Tibial nerve (tissue), 4 donors: Measurements from ENCODE around the gene LTBP2. TPM values are rescaled to one million over a fixed set of nuclear protein-coding genes. Genes with fewer than 3 reads are reported as not detected.
"Not testable (repeated sequence)": the region's sequence is repeated elsewhere in the genome, so short reads cannot be mapped to it uniquely, and the experiment has no call there.

Experiments used
- DNase-seq, 2 donors: peaks; one replicate each; pipeline ENCODE4 v3.0.0-alpha.2; 2019; ENCODE audit warnings: low spot score in 2 of 2
- H3K27ac ChIP-seq, 4 donors: fragments of 200-600 bp; sonication (generic) in 3 of 4; one replicate each; pipeline ENCODE4 v1.5.1; 2017 to 2019; ENCODE audit warnings: mild to moderate bottlenecking in 1 of 4
- H3K27me3 ChIP-seq, 2 donors: fragments of 200-600 bp; sonication (generic) in 1 of 2; one replicate each; pipeline versions ENCODE4 v1.5.1 to v1.6.0; 2017 to 2019
- H3K36me3 ChIP-seq, 3 donors: fragments of 200-600 bp; sonication (generic); one replicate each; pipeline ENCODE4 v1.5.1; 2018 to 2019
- H3K4me1 ChIP-seq, 4 donors: fragments of 200-600 bp; sonication (generic) in 3 of 4; one replicate each; pipeline ENCODE4 v1.5.1; 2017 to 2019
- H3K4me3 ChIP-seq, 4 donors: fragments of 200-600 bp; sonication (generic) in 3 of 4; one replicate each; pipeline ENCODE4 v1.5.1; 2017 to 2019; ENCODE audit warnings: mild to moderate bottlenecking in 1 of 4, moderate library complexity in 1 of 4
- H3K9me3 ChIP-seq, 4 donors: fragments of 200-600 bp; sonication (generic) in 3 of 4; one replicate each; pipeline ENCODE4 v1.5.1; 2017 to 2019
- EP300 ChIP-seq, 2 donors: sonication (generic); formaldehyde crosslinking; IDR thresholded peaks; one replicate each; pipeline ENCODE4 v1.6.1; 2017; ENCODE audit warnings: antibody characterized with exemption in 2 of 2, mild to moderate bottlenecking in 1 of 2
- POLR2A ChIP-seq, 2 donors: fragments of 450-650 bp; IDR thresholded peaks; one replicate each; pipeline ENCODE4 v1.6.1; 2017; ENCODE audit warnings: antibody characterized with exemption in 2 of 2, mild to moderate bottlenecking in 2 of 2, moderate library complexity in 2 of 2
- WGBS, 2 donors: methylation state at CpG; one replicate each; pipeline ENCODE4 v1.1.5; 2018; 5-methylcytosine and 5-hydroxymethylcytosine counted together
- total RNA-seq, 4 donors: library from RNA; depleted of rRNA; stranded (reverse); fragments of >200 nt; gene quantifications; one replicate each; pipeline ENCODE4 v1.1.0, GENCODE V29; 2016
- TF ChIP-seq, protein P1 (sequence below), 5 experiments: fragments of 200-600 bp in 3 of 5; fragments of 450-650 bp in 2 of 5; sonication (generic) in 3 of 5; IDR thresholded peaks; one replicate each; pipeline ENCODE4 v1.5.1; 2016 to 2019; ENCODE audit warnings: antibody characterized with exemption in 5 of 5, mild to moderate bottlenecking in 3 of 5, moderate library complexity in 2 of 5

Gene LTBP2
- total RNA-seq, 4 donors from 2014 or later, result 67.1 to 276 (median 134) TPM

DNA sequence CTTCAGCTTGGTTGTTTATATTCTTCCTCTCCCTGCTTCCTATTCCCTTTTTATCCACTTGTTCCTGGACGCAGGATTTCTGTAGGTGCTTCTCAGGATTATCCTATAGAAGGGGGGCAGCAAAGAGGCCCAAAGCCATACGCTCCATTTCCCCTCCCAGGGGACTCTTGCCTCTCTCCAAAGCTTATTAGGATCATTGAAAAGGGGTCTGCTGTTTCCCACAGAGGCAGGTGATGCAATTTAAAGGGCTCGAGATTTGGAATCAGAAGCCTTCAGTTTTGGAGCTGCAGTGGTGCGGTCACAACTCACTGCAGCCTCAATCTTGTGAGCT, 154.5 kb downstream of the LTBP2 start:
- WGBS, 2 donors, result 69 to 72% methylated on average over 4 of the region's 4 CpGs
- no peaks in the 10 kb centered on the region for H3K4me1 ChIP-seq
- no peaks in the 10 kb centered on the region for H3K9me3 ChIP-seq
- H3K27me3 ChIP-seq, result no peaks in the 10 kb centered on the region
- no peak overlapping the region for H3K4me3 ChIP-seq
- TF ChIP-seq EP300 (IDR thresholded peaks at IDR 0.05) (no peak), POLR2A (IDR thresholded peaks at IDR 0.05) (no peak)
- TF ChIP-seq, protein P1, sequence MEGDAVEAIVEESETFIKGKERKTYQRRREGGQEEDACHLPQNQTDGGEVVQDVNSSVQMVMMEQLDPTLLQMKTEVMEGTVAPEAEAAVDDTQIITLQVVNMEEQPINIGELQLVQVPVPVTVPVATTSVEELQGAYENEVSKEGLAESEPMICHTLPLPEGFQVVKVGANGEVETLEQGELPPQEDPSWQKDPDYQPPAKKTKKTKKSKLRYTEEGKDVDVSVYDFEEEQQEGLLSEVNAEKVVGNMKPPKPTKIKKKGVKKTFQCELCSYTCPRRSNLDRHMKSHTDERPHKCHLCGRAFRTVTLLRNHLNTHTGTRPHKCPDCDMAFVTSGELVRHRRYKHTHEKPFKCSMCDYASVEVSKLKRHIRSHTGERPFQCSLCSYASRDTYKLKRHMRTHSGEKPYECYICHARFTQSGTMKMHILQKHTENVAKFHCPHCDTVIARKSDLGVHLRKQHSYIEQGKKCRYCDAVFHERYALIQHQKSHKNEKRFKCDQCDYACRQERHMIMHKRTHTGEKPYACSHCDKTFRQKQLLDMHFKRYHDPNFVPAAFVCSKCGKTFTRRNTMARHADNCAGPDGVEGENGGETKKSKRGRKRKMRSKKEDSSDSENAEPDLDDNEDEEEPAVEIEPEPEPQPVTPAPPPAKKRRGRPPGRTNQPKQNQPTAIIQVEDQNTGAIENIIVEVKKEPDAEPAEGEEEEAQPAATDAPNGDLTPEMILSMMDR (IDR thresholded peaks at IDR 0.05), result no peak
- H3K36me3 ChIP-seq, result no peaks in the 10 kb centered on the region
- no peak for DNase-seq
- no peak overlapping the region for H3K27ac ChIP-seq

DNA sequence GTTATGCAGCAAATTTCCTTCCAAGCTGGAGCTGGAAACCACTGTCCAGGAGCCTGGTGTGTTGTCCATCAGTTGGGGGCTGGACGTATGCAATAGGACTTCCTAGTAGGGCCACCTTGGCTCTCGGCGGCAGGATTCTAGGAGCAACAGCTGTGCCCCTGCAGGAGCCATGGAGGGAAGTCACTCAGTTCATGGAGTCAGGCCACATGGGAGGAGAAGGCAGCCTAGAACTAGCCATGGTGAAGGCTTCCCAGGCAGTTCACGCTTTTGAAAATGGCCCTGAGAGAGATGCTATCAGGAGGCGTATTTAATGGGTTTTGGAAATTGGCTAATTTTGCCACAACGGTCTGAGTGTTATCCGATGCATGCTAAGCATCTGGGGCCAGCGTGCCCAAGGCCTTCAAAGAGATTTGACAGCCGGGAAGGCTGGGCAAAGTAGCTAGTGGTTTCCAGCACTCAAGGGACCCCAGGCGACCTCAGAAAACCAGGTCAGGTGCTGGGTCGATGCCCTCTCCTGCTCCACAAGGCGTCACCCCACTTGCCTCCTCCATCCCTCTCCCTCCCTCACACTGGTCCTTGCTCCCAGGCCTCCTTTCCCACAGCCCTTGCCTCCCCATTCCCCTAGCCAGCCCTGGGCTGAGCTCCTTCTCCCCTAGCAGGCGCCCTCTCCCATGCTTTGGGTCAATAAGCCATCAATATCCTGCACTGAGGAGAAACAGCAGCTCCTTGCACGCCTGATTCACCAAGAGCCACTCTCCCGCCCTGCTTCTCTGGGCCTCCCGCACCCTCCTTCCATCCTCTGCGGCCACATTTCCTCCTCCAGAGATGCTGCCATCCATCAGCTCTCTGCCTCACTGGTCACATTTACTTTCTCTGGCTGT, 155.1 kb downstream of the LTBP2 start:
- no peaks in the 10 kb centered on the region for H3K4me1 ChIP-seq
- H3K36me3 ChIP-seq, result no peaks in the 10 kb centered on the region
- H3K27me3 ChIP-seq, result no peaks in the 10 kb centered on the region
- DNase-seq, result no peak
- 73 to 75% methylated on average over 17 of the region's 17 CpGs for WGBS, 2 donors
- no peak overlapping the region for H3K27ac ChIP-seq
- H3K4me3 ChIP-seq, result no peak overlapping the region
- H3K9me3 ChIP-seq, result no peaks in the 10 kb centered on the region
- TF ChIP-seq EP300 (IDR thresholded peaks at IDR 0.05), result no peak
- TF ChIP-seq, protein P1 (IDR thresholded peaks at IDR 0.05), result no peak
- TF ChIP-seq POLR2A (IDR thresholded peaks at IDR 0.05), result no peak

DNA sequence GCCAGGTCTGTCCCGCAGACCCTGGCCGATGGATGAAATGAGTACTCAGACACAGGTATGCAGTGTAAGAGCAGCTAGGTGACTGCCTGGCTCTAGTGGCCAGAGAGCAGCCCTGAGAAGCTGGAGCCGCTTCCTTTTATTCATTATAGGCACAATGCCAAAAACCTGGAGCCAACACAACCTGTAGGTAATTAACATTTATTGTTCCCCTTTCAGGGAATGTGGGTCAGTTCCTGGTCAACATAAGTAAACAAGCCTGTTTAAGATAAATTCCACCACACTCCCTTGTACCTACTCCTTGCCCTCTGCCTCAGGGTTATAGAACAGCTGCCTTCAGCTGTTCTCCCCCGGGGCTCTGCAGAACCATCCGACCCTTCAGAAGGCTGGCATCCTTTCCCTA, 157.6 kb downstream of the LTBP2 start:
- not testable (repeated sequence) for H3K9me3 ChIP-seq, H3K27me3 ChIP-seq, DNase-seq, H3K27ac ChIP-seq, H3K4me3 ChIP-seq, H3K4me1 ChIP-seq, H3K36me3 ChIP-seq
- WGBS, 2 donors, result 71 to 74% methylated on average over 5 of the region's 5 CpGs

Other genes with a start within 250 kb of the LTBP2 start
- gene SYNDIG1L, start 186.0 kb downstream of the LTBP2 start, total RNA-seq, result not detected
- 100 to 1,000 TPM; 225 to 510 (median 340) TPM for gene NPC2, start 118.9 kb downstream of the LTBP2 start, total RNA-seq
- 10 to 100 TPM in 3 of 4 donors, 1 to 10 TPM in 1; 7.3 to 14.9 (median 12.4) TPM for gene ISCA2, start 118.5 kb downstream of the LTBP2 start, total RNA-seq
- gene AREL1, start 100.8 kb upstream of the LTBP2 start, total RNA-seq, result 10 to 100 TPM; 25.3 to 35.0 (median 32.2) TPM
- gene FCF1, start 100.9 kb upstream of the LTBP2 start, total RNA-seq, result 10 to 100 TPM; 16.8 to 39.8 (median 32.6) TPM
- 10 to 100 TPM; 66.9 to 76.6 (median 72.1) TPM for gene YLPM1, start 151.1 kb upstream of the LTBP2 start, total RNA-seq